ENCODE results near the gene PHIP.

PHIP gene

DNA sequence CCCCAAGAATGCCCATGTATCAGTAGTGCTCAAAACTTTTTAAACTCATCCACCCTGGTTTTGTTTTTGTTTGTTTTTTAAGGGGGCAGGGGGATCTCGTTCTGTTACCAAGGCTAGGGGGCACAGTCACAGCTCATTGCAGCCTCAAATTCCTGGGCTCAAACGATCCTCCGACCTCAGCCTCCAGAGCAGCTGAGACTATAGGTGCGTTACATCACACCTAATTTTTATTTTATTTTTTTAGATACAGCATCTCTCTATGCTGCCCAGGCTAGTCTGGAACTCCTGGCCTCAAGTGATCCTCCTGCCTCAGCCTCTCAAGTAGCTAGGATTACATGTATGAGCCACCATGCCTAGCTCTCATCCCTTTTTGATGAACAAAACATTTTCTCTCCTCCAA, 11.2 kb downstream of the PHIP start:
- no peak for DNase-seq

DNA sequence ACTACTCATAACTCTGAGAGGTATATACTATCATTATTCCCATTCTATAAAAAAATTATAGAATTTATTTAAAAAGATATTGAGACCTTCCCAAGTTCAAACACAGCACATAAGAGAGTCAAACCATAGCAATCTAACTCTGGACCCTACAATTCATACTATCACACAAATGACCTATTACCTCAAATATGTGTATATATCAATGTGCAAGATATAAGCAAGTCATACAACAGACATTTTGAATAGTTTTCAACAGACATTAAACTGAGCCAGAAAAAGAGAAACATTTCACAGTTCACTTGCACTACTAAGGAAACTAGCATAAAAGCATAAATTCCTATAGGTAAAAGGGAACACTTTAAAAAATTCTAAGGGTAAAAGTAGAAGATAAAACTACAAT, 11.7 kb downstream of the PHIP start:
- no peak for DNase-seq

DNA sequence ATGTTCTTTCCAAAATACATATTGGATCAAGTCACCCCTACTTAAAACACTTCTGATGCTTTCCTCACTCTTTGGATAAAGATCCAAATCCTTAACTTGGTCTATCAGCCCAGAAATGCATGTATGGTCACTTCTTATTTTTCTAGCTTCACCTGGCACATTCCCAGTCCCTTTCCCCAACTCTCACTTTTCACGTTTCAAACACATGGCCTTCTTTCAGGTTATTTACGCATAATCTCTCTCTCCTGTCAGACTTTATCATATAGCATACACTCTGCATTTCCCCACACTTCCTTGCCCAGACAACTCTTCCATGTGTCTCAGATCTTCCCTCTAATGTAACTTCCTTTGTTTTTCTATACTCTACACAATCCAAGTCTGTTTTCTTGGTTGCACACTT, 12.8 kb downstream of the PHIP start:
- no peak for DNase-seq

DNA sequence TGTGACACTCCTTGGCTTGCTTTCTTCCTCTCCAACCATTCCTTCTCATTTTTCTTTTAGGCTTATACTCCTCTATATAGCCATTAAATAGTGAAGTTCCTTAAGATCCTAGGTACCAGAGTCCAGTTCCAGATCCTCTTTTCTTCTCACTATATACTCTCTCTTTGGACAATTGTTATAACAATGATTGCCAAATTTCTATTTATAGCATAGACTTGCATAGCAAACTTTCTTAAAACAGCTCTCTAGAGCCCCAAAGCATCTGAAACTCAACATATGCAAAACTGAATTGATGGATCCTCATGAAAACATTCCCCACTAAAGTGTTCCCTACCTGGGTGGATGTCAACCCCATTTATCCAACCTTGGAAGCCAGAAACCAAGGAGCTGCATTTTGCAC, 13.4 kb downstream of the PHIP start:
- DNase-seq: no peak

DNA sequence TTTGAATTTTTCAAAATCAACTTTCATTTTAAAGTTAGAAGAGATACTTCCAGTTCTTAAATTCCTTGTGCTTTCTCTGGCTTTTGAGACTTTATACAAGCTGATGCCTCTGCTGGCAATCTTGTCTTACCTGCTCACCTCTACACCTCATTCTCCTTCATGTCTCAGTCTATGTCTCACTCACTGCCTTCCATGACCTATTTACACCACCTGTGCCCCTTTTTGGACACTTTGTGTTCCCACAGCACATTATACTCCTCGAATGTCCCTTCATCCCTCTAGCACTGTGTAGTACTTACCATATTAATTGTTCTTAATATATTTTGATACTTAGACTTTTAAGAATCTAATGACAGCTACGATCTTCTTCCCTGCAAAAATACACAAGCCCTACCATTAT, 15.3 kb downstream of the PHIP start:
- no peak for DNase-seq

DNA sequence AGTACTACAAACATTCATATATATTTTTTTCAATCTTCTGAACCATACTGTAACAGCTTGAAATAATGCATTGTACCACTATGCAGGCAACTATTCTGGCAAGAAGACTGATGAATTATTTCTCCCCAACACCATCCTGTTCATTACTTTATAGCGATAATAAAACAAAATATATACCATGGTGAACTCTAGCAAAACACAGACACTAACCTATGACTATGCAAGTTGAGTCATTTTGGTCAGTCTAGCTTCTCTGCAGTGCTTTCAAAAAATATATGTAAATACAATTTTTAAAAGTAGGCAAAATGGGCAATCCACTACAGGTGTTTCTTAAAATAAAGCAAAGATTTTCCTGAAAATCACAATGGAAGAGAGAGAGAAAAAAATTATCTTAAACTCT, 20.3 kb downstream of the PHIP start:
- DNase-seq: no peak

DNA sequence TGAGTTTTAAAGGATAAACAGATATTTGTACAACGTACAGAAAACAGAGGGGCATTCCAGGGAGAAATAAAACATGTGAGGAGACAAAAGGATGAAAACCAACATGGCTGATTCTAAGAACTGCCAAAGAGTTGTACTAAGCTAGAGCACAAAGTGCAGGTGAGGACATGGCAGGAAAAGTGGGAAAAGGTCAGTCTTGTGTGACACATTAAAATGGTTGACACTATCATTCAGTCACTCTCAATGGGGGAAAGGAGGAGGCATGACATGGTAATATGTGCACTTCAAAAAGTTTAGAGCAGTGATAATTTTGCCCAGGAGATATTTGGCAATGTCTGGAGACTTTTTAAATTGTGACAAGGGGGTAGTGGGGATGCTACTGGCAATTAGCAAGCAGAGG, 21.8 kb downstream of the PHIP start:
- DNase-seq: no peak

DNA sequence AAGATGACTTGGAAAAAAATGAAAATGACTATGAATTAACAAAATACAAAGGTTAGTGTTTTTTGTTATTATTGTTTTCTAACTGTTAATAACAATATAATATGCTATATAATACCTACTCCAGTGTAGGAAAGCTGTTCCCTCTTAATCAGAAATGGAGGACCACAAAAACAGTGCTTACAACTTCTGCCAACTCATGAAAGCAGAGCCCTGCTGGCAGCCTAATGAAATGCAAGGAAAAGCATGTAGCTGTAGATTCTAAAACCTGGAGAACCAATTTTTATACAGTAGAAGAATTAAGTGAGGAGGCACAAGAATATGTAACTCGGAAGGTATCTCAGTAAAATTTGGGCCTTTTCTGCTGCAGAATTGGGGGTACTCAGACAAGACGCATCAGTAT, 29.4 kb downstream of the PHIP start:
- DNase-seq: peak in 1 of 2 experiments; percentile 26

DNA sequence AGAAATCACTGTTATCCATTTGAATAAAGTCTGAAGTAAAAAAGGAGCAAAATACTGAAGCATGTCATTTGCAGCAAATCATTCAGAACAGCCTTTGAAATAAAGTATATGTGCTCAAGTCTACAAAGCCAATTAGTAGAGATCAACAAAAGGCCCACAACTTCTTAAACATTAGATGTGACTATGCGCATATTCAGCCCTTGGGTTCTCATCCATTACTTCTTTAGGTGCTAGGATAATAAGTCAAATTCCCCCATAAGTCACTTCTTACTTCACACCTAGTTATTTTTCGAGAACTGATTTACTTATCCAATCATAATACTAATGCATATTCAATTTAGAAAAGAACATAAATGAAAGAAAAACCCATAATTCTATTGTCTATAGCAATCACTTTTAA, 31.0 kb downstream of the PHIP start:
- DNase-seq: no peak

DNA sequence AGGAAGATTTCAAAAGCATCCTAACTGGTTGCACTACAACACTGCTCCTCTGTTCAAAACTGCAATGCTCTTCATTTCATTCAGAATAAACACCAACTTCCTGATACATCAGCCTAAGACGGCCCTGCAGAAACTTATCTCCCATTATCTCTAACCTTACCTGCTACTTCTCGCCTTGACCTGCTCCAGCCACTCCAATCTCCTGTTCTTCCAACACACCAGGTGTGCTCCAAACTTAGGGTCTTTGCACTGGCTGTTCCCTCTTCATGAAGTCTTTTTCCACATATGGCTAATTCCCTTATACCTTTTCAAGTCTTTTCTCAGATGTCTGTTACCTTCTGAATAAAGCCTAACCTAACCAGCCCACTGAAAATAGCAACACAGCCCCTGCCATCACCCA, 32.1 kb downstream of the PHIP start:
- DNase-seq: no peak

DNA sequence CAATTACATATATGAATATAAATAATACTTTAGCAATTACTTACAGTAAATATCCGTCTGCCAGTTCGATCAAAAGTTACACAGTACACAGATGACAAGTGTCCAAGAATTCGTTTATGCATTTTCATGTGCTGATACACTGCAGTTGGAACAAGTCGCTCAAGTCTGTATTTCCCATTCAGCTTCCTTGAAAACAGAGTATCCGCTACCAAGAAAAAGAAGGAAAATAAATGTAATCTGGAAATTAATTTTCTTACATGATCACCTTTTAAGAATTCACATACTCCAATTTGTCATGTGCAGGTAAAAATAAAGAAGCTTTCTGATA, 35.3 kb downstream of the PHIP start:
- DNase-seq: no peak

DNA sequence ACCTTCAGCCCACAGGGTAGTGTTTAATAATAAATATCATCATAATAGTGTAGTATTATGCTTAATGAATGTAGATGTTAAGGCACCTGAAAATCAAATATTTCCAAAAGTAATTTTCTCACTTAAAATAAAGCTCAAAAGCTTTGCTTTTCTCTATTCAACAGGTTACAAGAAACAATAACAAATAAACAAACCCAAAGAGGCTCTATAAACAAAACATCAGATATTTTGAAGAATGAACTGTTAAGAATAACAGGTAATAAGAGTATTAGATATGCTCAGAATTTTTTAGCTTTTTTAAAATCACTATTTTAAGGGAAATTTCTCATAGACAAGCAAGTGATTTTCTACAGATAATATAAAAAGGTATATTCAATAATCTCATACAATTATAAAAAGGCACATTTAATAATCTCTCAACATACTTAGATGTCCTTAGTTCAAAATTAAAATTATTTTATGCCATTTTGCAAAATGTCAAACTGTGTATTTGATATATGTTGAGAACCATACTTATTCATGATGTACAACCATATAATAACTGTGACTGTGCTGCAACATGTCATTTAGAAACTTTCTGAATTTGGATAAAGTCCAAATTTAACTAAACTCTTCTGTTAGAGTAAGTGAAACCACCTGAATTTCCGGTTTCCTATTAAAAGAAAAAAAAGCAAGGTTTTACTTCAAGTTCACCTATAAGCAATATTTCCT, 35.8 kb downstream of the PHIP start:
- no peak for DNase-seq

DNA sequence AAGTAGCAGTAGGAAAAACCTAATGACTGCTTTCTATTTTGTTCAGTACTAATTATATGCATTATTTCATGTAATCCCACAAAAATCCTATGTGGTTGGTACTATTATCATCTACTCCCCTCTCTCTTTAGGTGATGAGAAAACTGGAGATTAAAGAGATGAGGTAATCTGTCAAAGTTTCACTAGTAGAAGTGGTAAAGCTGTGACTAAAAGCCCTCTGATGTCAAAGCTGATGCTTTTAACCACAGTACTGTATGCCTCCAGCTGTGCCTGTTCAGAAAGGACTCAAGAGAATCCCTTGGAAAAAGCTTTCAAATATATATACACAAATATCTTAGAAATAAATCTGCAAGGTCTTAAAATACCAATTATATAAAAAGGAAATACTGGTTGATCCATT, 38.0 kb downstream of the PHIP start:
- no peak for DNase-seq

DNA sequence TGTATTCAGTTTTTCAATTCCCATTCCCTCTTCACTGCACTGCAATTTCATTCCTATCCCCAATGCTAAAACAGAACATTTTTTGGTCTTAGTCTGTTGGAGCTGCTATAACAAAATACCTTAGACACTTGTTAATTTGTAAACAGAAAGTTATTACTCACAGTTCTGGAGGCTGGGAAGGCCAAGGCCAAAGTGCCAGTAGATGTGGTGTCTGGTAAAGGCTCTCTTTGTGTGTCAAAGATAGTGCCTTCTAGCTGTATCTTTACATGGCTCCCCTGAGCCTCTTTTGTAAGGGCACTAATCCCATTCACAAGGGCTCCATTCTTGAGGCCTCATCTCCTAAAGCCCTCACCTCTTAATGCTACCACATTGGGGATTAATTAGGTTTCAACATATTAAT, 40.0 kb downstream of the PHIP start:
- no peak for DNase-seq

DNA sequence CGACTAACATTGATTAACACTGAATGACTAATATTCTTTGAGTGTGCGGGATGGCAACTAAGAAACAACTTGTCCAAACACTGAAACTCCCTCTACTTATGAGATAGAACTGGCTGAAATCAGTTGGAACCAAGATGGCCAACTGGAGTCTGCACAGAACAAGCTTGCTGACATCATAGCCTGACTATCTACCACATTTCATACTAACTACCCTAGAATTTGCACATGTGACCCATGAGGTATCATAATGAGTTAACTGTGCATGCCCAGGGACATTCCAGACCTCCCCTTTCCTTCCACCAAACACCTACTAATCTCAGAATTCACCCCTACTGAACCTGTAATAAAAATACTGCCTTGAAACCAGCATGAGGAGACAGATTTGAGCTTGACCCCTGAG, 43.2 kb downstream of the PHIP start:
- no peak for DNase-seq

DNA sequence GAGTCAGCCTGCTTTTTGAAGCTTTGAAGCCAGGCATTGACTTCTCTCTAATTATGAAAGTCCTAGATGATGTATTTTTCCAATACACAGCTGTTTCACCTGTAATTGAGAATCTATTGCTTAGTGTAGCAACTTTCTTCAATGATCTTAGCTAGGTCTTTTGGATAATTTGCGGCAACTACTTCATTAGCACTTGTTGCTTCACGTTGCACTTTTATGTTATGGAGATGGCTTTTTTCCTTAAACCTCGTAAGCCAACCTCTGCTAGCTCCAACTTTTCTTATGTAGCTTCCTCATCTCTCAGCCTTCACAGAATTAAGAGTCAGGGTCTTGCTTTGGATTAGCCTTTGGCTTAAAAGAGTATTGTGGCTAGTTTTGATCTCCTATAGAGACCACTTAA, 44.8 kb downstream of the PHIP start:
- DNase-seq: no peak

DNA sequence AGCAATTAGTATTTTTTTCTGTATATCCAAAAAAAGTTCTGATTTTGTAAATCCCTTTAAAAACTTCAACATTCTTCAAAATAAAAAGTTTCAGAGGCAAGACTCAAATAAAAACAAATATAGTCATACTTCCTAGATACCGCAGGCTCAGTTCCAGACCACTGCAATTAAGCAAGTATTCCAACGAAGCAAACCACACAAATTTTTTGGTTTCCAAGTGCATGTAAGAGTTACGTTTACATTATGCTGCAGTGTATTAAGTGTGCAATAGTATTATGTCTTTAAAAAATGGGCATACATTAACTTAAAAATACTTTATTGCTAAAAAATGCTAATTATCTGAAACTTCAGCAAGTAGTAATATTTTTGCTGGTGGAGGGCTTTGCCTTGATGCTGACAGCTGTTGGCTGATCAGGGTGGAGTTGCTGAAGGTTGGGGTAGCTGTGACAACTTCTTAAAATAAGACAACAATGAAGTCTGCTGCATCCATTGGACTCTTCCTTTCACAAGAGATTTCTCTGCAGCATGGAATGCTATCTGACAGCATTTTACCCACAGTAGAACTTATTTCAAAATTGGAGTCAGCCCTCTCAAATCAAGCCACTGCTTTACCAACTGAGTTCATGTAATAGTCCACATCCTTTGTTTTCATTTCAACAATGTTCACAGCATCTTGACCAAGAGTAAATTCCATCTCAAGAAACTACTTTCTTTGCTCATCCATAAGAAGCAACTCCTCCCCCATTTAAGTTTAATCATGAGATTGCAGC, 46.0 kb downstream of the PHIP start:
- DNase-seq: no peak

DNA sequence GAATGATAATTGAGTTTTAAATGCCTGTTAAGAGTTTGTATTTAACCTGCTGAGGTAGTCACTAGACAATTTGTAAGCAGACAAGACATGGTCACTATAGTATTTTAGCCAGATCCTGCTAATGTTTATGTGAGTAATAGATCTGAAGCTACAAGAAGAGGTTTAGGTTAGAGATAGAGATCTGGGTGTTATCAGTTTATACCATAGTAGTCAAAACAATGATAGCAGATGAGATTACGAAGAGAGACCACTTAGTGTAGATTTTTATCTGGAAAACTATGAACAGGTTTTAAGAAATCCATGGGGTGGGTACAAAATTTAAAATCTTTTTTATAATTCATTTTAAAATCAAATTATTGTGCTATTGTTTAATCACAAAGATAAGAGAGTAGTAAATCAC, 47.5 kb downstream of the PHIP start:
- DNase-seq: no peak

DNA sequence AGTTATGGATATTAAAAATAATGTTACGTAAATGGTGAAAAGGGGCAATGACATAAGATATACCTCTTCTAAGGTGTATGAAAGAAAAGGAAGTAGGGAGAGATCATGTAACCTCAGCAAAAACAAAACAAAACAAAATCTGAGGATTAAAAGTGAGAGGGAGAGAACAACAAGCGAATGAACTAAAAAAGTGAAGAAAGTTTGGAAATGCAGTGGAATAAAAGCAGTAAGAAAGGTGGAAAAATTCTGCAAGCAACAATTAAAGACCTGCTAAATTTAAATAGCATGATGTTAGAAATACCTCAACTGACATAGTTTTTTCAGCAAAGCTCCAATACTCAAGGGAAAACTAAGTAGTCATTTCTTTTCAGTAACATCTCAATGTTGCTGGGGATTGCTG, 48.0 kb downstream of the PHIP start:
- no peak for DNase-seq

DNA sequence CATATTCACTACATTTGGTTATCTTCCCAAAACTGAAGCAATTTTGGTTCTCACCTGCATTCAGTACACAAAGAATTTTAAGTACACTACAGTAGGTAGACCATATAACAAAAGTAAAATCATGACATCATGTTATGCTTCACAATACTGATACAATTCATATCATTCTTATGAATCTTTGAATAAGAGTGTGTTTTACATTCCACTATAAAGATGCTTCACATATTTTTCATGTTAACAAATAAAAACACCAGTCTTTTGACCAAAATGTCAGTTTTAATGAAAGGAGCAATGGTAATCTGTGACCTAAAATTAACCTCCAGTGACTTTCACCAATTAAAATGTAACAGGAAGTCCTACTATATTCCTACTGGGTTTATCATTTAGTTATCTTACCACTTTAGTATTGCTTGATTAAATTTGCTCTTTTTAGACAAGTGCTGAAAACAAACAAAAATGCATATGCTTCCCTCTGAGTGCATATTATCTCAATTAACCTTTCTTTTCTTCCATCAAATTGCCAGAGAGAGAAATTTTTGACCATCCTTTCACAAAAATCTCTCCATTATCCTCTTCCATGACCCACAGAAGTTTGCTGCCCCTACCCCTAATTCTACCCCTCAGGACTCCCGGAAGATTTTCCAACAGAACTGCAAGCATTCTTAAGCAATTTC, 49.3 kb downstream of the PHIP start:
- no peak for DNase-seq

DNA sequence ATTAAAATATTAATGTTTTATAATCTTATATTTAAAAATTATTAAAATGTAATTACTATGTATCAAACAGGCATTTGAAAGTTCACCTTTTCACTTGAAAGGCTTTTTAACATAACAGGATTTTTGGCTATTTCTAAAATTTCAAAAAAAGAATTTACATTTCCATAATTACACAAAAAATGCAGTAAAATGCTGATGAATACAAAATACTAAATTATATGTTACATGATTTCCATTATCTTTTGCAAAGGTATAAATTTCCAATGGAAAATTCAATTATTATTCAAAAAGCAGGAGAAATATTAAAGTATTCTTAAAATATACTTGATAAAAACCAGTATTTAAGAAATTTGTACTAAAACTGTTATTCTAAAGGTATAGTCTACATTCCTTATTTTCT, 66.1 kb downstream of the PHIP start:
- no peak for DNase-seq

DNA sequence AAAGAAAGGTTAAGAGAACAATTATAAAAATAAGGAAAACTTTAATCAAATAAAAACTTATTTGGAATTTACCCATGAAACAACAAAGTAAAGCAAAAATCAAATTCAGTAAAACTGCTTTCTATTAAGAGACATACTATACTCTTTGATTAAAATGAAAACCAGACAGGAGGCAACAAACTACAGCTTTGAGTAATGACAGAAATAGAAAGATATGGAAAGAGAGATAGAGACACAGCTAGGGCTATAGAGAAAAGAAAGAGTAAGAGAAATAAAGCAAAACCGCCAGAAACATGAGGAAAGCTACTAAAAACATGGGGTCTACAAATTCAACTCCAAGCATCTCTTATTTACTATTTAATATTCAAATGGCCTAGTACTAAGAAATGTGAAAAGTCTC, 67.6 kb downstream of the PHIP start:
- no peak for DNase-seq

DNA sequence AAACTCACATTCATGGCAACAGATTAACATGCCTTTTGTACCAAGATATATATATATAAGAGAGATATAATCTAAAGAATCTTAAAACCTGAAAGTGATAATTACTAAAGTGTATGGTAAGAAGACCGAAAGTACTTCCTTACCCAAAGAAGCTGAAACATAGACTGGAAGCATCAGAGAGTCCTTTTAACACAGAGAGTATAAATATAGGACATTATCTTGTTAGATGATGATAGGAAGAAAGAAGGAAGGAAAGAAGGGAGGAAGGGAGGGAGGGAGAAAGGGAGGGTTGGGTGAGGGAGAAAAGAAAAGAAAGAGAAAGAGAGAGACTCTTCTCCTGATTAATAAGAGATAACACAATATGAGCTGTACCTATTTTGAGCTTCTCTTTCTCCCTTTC, 68.2 kb downstream of the PHIP start:
- DNase-seq: no peak

DNA sequence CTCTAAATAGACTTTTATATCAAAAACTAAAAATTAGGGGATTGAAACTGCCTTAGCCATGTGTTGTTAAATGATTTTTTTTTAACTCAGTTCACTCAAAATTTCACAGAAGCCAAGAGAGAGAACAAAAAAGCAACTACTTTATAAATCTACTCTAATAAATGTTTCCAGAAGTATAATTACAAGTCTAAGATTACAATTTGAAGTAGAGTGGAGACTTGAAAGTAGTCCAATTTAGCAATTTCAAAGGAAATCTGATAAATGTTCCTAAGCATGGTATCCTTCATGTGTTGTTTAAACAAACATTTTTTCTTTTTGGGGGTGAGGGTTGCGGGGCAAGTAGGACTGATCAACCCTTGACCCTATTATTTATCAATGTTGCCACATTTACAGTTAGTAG, 72.6 kb downstream of the PHIP start:
- no peak for DNase-seq

DNA sequence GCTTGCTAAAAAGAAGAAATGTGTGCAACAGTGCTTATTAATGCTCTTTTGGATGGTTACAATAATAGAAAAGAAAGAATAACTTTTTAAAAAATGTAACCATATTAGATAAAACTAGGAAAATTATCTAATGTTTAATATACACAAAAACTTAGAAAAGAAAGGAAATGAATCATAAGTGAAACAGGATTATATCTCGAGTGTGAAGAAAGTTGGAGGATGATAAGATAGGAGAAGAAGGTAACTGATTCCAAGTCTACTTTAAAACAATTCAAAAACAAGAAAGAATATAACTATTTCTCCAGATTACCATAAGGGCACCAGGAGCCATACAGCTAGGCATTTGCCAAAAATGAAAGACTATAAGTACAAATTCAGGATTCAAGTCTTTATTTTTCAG, 73.0 kb downstream of the PHIP start:
- no peak for DNase-seq

All from NCI-H526 (cell line).